Right atrium auricular region (tissue), 2 donors: ENCODE measurements around the gene WDPCP. TPM values are rescaled to one million over a fixed set of nuclear protein-coding genes. Genes with fewer than 3 reads are reported as not detected.

ENCODE experiments used
- DNase-seq: peaks from one replicate; pipeline ENCODE4 v3.0.0-alpha.2; 2019; ENCODE audit warnings: low spot score
- H3K27ac ChIP-seq, 2 donors: fragments of 200-600 bp; sonication (generic); 1 replicate in 1 of 2; 2 replicates in 1 of 2; pipeline ENCODE4 v1.5.1; 2016 to 2019
- H3K27me3 ChIP-seq, 2 donors: fragments of 200-600 bp; sonication (generic); one replicate each; pipeline versions ENCODE4 v1.5.1 to v1.6.0; 2017 to 2019
- H3K36me3 ChIP-seq: fragments of 200-600 bp; sonication (generic); one replicate; pipeline ENCODE4 v1.5.1; 2016
- H3K4me1 ChIP-seq, 2 donors: fragments of 200-600 bp; sonication (generic); one replicate each; pipeline versions ENCODE4 v1.5.1 to v1.6.0; 2017 to 2019
- H3K4me3 ChIP-seq, 2 donors: fragments of 200-600 bp; sonication (generic); 1 replicate in 1 of 2; 2 replicates in 1 of 2; pipeline ENCODE4 v1.5.1; 2017 to 2019; ENCODE audit warnings: mild to moderate bottlenecking in 1 of 2, moderate library complexity in 1 of 2
- H3K9me3 ChIP-seq, 2 donors: fragments of 200-600 bp; sonication (generic); one replicate each; pipeline ENCODE4 v1.5.1; 2019
- total RNA-seq, 2 donors: library from RNA; depleted of rRNA; stranded (reverse); fragments of >200 nt; gene quantifications; one replicate each; pipeline ENCODE4 v1.1.0, GENCODE V29; 2016
- TF ChIP-seq, protein P1 (sequence below), 2 donors: fragments of 200-600 bp; sonication (generic); IDR thresholded peaks; one replicate each; pipeline ENCODE4 v1.5.1; 2019; ENCODE audit warnings: antibody characterized with exemption in 2 of 2

The WDPCP gene
- total RNA-seq, 2 donors from 2014 or later = 8.7 to 12.6 TPM

DNA sequence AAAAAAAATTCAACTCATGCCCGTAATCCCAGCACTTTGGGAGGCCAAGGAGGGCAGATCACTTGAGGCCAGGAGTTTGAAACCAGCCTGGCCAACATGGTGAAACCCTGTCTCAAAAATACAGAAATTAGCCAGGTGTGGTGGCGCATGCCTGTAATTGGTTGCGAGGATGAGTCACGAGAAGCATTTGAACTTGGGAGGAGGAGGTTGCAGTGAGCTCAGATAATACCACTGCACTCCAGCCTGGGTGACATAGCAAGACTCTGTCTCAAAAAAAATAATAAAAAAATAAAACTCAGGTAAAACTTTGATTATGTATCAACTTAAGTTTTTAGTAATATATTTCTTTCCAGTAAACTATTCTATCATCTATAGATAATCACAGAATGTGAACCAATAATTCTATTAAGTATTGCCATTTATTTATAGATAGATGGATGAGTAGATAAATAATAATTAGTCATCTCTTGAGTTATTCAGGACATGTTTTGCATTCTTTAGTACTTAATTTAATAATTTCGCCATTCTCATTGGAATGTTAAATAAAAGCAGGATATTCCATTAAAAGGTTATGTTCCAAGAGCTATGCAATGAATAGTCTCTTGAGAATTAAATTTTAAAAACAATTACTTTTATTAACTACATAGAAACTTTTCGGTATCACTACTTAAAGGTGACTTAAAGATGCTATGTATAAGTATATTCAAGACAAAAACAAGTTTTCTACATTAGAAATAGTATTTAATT lies 48.7 kb downstream of the WDPCP start:
- Histone ChIP-seq H3K9me3 (no peaks in the 10 kb centered on the region), H3K4me3 (no peak overlapping the region), H3K4me1 (no peaks in the 10 kb centered on the region), H3K36me3 (no peaks in the 10 kb centered on the region), H3K27ac (no peak overlapping the region), H3K27me3 (no peaks in the 10 kb centered on the region)
- no peak for DNase-seq
- TF ChIP-seq, protein P1, sequence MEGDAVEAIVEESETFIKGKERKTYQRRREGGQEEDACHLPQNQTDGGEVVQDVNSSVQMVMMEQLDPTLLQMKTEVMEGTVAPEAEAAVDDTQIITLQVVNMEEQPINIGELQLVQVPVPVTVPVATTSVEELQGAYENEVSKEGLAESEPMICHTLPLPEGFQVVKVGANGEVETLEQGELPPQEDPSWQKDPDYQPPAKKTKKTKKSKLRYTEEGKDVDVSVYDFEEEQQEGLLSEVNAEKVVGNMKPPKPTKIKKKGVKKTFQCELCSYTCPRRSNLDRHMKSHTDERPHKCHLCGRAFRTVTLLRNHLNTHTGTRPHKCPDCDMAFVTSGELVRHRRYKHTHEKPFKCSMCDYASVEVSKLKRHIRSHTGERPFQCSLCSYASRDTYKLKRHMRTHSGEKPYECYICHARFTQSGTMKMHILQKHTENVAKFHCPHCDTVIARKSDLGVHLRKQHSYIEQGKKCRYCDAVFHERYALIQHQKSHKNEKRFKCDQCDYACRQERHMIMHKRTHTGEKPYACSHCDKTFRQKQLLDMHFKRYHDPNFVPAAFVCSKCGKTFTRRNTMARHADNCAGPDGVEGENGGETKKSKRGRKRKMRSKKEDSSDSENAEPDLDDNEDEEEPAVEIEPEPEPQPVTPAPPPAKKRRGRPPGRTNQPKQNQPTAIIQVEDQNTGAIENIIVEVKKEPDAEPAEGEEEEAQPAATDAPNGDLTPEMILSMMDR (IDR thresholded peaks at IDR 0.05) = no peak

DNA sequence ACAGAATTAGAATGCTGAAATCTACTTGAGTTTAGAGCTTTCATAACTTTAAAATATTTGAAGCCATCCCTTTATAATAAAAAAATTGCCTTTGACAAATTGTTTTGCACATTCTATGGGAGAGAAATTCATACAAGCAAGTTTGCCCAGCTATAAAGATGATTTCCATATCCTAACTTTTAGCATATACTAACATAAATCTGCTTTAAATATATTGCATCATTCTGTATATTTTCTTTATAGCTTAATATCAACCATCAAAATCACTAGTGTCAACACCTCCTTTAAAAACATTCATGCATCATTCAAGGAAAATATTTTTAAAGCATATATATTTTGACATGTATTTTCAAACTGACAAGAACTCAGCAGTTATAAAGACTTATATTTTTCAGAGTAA lies 49.9 kb downstream of the WDPCP start:
- no peak overlapping the region for H3K4me3 ChIP-seq
- TF ChIP-seq, protein P1 (IDR thresholded peaks at IDR 0.05) = no peak

DNA sequence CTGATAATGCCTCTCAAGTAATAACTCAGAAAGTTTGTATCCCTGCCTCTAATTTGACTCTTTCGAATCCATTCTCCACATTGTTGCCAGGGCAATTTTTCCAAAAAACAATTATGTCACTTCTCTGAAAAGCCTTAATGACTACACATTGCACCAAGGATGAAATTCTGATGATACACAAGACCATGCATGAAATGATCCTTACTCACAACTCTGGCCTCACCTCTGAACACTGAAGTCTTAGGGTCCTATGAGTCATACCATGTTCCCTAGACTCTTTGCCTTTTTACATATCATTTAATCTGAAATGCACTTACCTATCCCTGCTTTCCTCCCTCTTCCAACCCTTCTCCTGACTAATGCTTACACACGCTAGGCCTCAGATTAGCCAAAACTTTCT lies 51.0 kb downstream of the WDPCP start:
- Histone ChIP-seq H3K9me3 (no peaks in the 10 kb centered on the region), H3K36me3 (no peaks in the 10 kb centered on the region), H3K27ac (no peak overlapping the region), H3K4me3 (no peak overlapping the region), H3K27me3 (no peaks in the 10 kb centered on the region), H3K4me1 (no peaks in the 10 kb centered on the region)
- no peak for DNase-seq
- TF ChIP-seq, protein P1 (IDR thresholded peaks at IDR 0.05) = no peak

More for the DNA sequence above, 49.9 kb downstream of the WDPCP start:
- no peaks in the 10 kb centered on the region for H3K4me1 ChIP-seq
- DNase-seq = no peak
- H3K27me3 ChIP-seq = no peaks in the 10 kb centered on the region
- H3K36me3 ChIP-seq = no peaks in the 10 kb centered on the region
- H3K27ac ChIP-seq = no peak overlapping the region
- no peaks in the 10 kb centered on the region for H3K9me3 ChIP-seq

DNA sequence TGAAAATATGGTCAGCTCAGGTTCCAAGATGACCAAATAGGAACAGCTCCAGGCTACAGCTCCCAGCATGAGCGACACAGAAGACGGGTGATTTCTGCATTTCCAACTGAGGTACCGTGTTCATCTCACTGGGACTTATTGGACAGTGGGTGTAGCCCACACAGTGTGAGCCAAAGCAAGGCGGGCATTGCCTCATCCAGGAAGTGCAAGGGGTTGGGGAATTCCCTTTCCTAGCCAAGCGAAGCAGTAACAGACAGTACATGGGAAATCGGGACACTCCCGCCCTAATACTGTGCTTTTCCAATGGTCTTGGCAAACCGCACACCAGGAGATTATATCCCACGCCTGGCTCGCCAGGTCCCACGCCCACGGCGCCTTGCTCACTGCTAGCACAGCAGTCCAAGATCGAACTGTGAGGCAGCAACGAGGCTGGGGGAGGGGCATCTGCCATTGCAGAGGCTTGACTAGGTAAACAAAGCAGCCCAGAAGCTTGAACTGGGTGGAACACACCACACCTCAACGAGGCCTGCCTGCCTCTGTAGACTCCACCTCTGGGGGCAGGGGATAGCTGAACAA lies 57.5 kb downstream of the WDPCP start:
- no peaks in the 10 kb centered on the region for H3K36me3 ChIP-seq
- TF ChIP-seq, protein P1 (IDR thresholded peaks at IDR 0.05) = no peak
- DNase-seq = no peak
- H3K27ac ChIP-seq = no peak overlapping the region
- no peaks in the 10 kb centered on the region for H3K27me3 ChIP-seq
- H3K4me3 ChIP-seq = no peak overlapping the region
- H3K9me3 ChIP-seq = no peaks in the 10 kb centered on the region
- H3K4me1 ChIP-seq = no peaks in the 10 kb centered on the region

DNA sequence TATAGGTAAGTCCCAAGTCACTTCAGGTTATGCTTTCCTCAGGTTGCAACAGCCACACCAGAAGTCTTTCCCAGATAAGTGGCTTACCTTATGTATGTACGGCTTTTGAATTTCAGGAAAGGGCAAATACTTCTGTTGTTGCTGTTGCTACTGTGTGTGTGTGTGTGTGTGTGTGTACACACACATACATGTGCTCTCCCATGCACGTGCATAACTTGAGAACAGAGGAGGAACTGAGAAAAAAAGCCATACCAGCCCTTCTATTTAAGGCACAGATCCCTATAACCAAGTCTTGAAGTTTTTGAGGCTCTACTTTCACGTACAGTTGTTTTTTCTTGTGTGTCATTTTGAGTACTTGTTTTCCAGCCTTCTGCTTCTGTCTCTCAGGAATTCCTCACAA lies 62.4 kb downstream of the WDPCP start:
- no peak for DNase-seq
- H3K27me3 ChIP-seq = no peaks in the 10 kb centered on the region
- no peak overlapping the region for H3K4me3 ChIP-seq
- H3K27ac ChIP-seq = no peak overlapping the region
- TF ChIP-seq, protein P1 (IDR thresholded peaks at IDR 0.05) = no peak
- H3K4me1 ChIP-seq = no peaks in the 10 kb centered on the region
- no peaks in the 10 kb centered on the region for H3K36me3 ChIP-seq
- peaks cover 0 to 9% of the 10 kb centered on the region in 2 donors for H3K9me3 ChIP-seq
